ENCODE data around the gene TSPAN14. TPM values are rescaled to one million over a fixed set of nuclear protein-coding genes. Genes with fewer than 3 reads are reported as not detected.

Gene TSPAN14
- total RNA-seq, 2 experiments from 2014 or later, result 43.9 to 45.5 TPM

DNA sequence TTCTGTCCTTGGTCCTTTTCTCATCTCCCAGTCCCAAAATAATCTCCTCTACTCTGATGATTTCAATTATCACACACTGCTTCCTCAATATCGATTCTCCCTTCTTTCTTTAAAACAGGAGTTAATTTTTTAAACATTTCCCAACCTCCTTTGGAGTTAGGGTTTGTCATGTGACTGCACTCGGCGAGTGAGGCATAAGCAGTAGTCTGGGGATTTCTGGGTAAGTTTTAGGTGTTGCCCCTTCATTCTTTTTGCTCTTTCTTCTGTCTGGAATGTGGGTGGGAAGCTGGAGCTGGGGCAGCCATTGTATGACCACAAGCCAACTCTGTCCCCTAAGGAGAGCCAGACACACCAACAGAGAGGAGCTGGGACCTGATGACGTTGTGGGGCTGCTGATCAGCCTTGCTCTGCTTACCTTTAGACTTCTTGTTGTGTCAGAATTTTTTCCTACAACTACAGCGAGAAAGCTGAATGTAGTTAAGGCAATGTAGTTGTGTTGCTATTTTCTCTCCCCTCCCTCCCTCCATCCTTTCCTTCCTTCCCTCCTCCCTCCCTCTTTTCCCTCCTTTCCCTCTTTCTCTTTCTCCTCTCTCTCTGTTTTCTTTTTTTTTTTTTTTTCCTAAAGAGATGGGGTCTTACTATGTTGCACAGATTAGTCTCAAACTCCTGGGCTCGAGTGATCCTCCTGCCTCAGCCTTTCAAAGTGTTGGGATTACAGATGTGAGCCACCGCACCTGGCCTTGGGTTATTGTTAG lies 6.5 kb upstream of the TSPAN14 start:
- ChIA-PET CTCF (interaction anchor here (0.5 to 37.8 kb wide), 2 partner anchors 59 to 1073 kb away, joined by 3 to 1114 read pairs; no protein-coding TSS in a partner anchor), POLR2A (interaction anchor here (0.7 to 1.1 kb wide), 2 partner anchors 19 to 58 kb away, joined by 3 read pairs; no protein-coding TSS in a partner anchor)
- DNase-seq (no peak), ATAC-seq (no peak)
- Mint-ChIP-seq H3K4me1 (ENCODE audit: low read depth) (peaks cover 45% of the 10 kb centered on the region), H3K36me3 (ENCODE audit: low read depth) (no peaks in the 10 kb centered on the region), H3K4me3 (no peak overlapping the region), H3K9me3 (no peaks in the 10 kb centered on the region), H3K27ac (no peak overlapping the region), H3K27me3 (no peaks in the 10 kb centered on the region)
- TF ChIP-seq, protein P1, sequence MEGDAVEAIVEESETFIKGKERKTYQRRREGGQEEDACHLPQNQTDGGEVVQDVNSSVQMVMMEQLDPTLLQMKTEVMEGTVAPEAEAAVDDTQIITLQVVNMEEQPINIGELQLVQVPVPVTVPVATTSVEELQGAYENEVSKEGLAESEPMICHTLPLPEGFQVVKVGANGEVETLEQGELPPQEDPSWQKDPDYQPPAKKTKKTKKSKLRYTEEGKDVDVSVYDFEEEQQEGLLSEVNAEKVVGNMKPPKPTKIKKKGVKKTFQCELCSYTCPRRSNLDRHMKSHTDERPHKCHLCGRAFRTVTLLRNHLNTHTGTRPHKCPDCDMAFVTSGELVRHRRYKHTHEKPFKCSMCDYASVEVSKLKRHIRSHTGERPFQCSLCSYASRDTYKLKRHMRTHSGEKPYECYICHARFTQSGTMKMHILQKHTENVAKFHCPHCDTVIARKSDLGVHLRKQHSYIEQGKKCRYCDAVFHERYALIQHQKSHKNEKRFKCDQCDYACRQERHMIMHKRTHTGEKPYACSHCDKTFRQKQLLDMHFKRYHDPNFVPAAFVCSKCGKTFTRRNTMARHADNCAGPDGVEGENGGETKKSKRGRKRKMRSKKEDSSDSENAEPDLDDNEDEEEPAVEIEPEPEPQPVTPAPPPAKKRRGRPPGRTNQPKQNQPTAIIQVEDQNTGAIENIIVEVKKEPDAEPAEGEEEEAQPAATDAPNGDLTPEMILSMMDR (IDR thresholded peaks at IDR 0.05), result no peak
- intact Hi-C loops (cut with micrococcal nuclease), result no loop called here

DNA sequence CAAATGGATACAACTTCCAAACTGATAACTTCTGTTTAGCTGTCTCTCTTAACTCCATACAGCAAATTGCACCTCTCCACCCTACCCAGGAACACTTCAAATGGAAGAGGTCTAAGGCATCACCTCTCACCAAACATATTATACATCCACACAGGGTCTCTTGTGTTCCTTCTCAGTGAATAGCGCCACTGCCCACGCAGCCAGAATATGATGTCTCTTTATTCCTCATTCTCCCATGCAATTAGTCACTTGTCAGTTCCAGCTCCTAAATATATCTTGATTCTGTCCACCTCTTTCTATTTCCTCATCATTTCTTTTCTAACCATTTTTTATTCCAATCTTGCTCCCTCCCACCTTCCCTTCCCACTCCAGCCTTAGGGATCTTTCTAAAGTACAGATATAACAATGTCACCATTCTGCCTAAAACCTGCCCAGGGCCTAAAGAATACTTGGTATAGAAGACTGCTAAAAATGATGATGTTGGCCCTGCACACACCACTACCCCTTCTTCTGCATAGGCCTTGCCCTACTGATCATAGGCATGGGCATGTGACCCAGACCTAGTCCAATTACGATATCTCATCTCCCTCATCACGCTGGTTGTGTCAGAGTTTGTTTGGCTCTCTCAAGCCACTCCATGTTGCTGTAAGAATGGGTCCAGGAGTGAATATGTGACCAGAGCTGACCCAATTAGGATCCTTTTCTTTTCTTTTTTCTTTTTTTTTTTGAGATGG lies 5.7 kb upstream of the TSPAN14 start:
- POLR2A ChIA-PET, result no interaction called here
- no peaks in the 10 kb centered on the region for H3K36me3 Mint-ChIP-seq (ENCODE audit: low read depth)
- no peak for DNase-seq
- no peak for ATAC-seq
- H3K4me1 Mint-ChIP-seq (ENCODE audit: low read depth), result peaks cover 47% of the 10 kb centered on the region
- H3K9me3 Mint-ChIP-seq, result no peaks in the 10 kb centered on the region
- CTCF ChIA-PET, result interaction anchor here (0.5 to 37.8 kb wide), 2 partner anchors 58 to 1074 kb away, joined by 3 to 1114 read pairs; no protein-coding TSS in a partner anchor
- no peaks in the 10 kb centered on the region for H3K27me3 Mint-ChIP-seq
- H3K4me3 Mint-ChIP-seq, result no peak overlapping the region
- TF ChIP-seq, protein P1 (IDR thresholded peaks at IDR 0.05), result no peak
- H3K27ac Mint-ChIP-seq, result no peak overlapping the region
- intact Hi-C loops (cut with micrococcal nuclease), result no loop called here

DNA sequence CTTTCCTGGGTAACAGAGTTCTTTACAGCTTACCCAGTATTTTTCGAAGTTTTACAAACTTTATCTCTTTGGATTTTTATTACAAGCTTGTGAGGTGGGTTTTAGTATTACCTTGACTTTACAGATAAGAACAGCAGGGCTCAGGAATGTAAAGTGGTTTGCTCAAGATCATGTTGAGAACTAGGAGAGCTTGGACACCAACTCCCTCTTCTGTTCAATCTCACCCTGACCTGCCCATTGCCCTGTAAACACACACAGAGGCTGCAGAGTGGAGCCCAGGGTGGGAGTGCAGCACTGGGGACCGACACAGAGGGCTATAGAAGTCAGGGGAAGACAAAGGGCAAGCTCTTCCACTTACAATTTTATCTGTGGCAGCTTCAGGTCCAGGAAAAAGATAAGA lies 4.6 kb upstream of the TSPAN14 start:
- TF ChIP-seq, protein P1 (IDR thresholded peaks at IDR 0.05), result no peak
- intact Hi-C loops (cut with micrococcal nuclease), result no loop called here
- ATAC-seq, result no peak
- ChIA-PET POLR2A (interaction anchor here (1.0 kb wide), 1 partner anchor 87 kb away, joined by 3 read pairs; no protein-coding TSS in a partner anchor), CTCF (interaction anchor here (3.8 to 37.8 kb wide), 2 partner anchors 57 to 72 kb away, joined by 13 to 1114 read pairs; no protein-coding TSS in a partner anchor)
- no peaks in the 10 kb centered on the region for H3K9me3 Mint-ChIP-seq
- H3K36me3 Mint-ChIP-seq (ENCODE audit: low read depth), result no peaks in the 10 kb centered on the region
- H3K27ac Mint-ChIP-seq, result no peak overlapping the region
- no peak for DNase-seq
- no peak overlapping the region for H3K4me3 Mint-ChIP-seq
- H3K4me1 Mint-ChIP-seq (ENCODE audit: low read depth), result peaks cover 39% of the 10 kb centered on the region
- no peaks in the 10 kb centered on the region for H3K27me3 Mint-ChIP-seq

DNA sequence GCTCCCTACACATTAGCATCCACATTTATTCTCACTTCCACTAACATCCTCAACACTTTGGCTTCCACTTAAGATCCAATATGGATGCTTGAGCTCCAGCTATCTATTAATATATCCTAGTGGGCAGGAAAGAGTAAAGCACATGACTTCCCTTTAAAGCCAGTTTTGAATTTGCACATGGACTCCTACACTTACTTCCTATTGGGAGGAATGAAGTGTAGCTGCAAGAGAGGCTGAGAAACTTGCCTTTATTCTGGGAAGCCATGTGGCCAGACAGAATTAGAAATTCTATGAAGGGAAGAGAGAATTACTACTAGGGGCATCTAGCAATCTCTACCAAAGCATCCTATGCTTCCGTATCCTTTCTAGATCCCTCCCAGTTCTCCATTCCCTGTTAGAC lies 3.0 kb upstream of the TSPAN14 start:
- ChIA-PET POLR2A (no interaction called here), CTCF (interaction anchor here (0.9 to 37.8 kb wide), 3 partner anchors 43 to 73 kb away, joined by 3 to 1114 read pairs (median 13); partner anchors contain the start of gene PRXL2A)
- Mint-ChIP-seq H3K9me3 (no peaks in the 10 kb centered on the region), H3K36me3 (ENCODE audit: low read depth) (peaks cover 8% of the 10 kb centered on the region), H3K4me3 (no peak overlapping the region), H3K27ac (no peak overlapping the region), H3K4me1 (ENCODE audit: low read depth) (peaks cover 30% of the 10 kb centered on the region), H3K27me3 (no peaks in the 10 kb centered on the region)
- ATAC-seq (no peak), DNase-seq (no peak)
- intact Hi-C loops (cut with micrococcal nuclease), result no loop called here
- TF ChIP-seq, protein P1 (IDR thresholded peaks at IDR 0.05), result no peak
